Measurements from ENCODE around the gene TBXT.
"Not testable (repeated sequence)": the region's sequence is repeated elsewhere in the genome, so short reads cannot be mapped to it uniquely, and the experiment has no call there.

The TBXT gene

GRCh38 chr6:166143011-166143410 lies 24.6 kb downstream of the TBXT start:
- Histone ChIP-seq H3K27ac (ENCODE audit: low read depth, low read length) (no peak overlapping the region), H3K79me2 (ENCODE audit: control insufficient read depth, low read length) (no peaks in the 10 kb centered on the region), H3K36me3 (ENCODE audit: control insufficient read depth, low read length) (no peaks in the 10 kb centered on the region), H4K20me1 (ENCODE audit: control insufficient read depth, insufficient read depth, low read depth, low read length) (no peaks in the 10 kb centered on the region), H3K9me2 (replicated peaks; ENCODE audit: control insufficient read depth, low read length) (no peaks in the 10 kb centered on the region), H3K27me3 (ENCODE audit: control insufficient read depth, low read length) (peaks cover 10% of the 10 kb centered on the region; the same call in 1 of the 2 replicates), H3K9me3 (ENCODE audit: control insufficient read depth, insufficient read depth, low read length) (no peaks in the 10 kb centered on the region), H3K4me3 (ENCODE audit: low read length) (no peak overlapping the region), H3F3A (ENCODE audit: control insufficient read depth, insufficient read depth) (no peaks in the 10 kb centered on the region), H3K4me1 (ENCODE audit: control insufficient read depth, low read length) (no peaks in the 10 kb centered on the region), H3K4me2 (ENCODE audit: low read length) (no peak overlapping the region)
- TF ChIP-seq EZH2phosphoT487 (IDR thresholded peaks at IDR 0.05; ENCODE audit: borderline replicate concordance, low read length) (no peak), CTCF (IDR thresholded peaks at IDR 0.05; ENCODE audit: low read depth, low read length, poor library complexity, severe bottlenecking) (no peak)

GRCh38 chr6:166127624-166128472 lies 39.8 kb downstream of the TBXT start:
- Histone ChIP-seq H3K9me3 (ENCODE audit: control insufficient read depth, insufficient read depth, low read length) (no peaks in the 10 kb centered on the region), H4K20me1 (ENCODE audit: control insufficient read depth, insufficient read depth, low read depth, low read length) (no peaks in the 10 kb centered on the region), H3K27ac (ENCODE audit: low read depth, low read length) (no peak overlapping the region), H3F3A (ENCODE audit: control insufficient read depth, insufficient read depth) (no peaks in the 10 kb centered on the region), H3K36me3 (ENCODE audit: control insufficient read depth, low read length) (no peaks in the 10 kb centered on the region), H3K79me2 (ENCODE audit: control insufficient read depth, low read length) (no peaks in the 10 kb centered on the region), H3K9me2 (replicated peaks; ENCODE audit: control insufficient read depth, low read length) (no peaks in the 10 kb centered on the region), H3K4me3 (ENCODE audit: low read length) (no peak overlapping the region), H3K27me3 (ENCODE audit: control insufficient read depth, low read length) (0 out of 2 replicates have a peak, but pooled peaks cover 6% of the 10 kb centered on the region), H3K4me2 (ENCODE audit: low read length) (no peak overlapping the region), H3K4me1 (ENCODE audit: control insufficient read depth, low read length) (no peaks in the 10 kb centered on the region)
- TF ChIP-seq EZH2phosphoT487 (IDR thresholded peaks at IDR 0.05; ENCODE audit: borderline replicate concordance, low read length) (no peak), CTCF (IDR thresholded peaks at IDR 0.05; ENCODE audit: low read depth, low read length, poor library complexity, severe bottlenecking) (no peak)

- not testable (repeated sequence) for H3F3A ChIP-seq (ENCODE audit: control insufficient read depth, insufficient read depth); H4K20me1 ChIP-seq (ENCODE audit: control insufficient read depth, insufficient read depth, low read depth, low read length); H3K4me1 ChIP-seq (ENCODE audit: control insufficient read depth, low read length); H3K9me2 ChIP-seq (replicated peaks; ENCODE audit: control insufficient read depth, low read length); H3K36me3 ChIP-seq (ENCODE audit: control insufficient read depth, low read length); H3K27me3 ChIP-seq (ENCODE audit: control insufficient read depth, low read length); H3K79me2 ChIP-seq (ENCODE audit: control insufficient read depth, low read length); H3K27ac ChIP-seq (ENCODE audit: low read depth, low read length); H3K9me3 ChIP-seq (ENCODE audit: control insufficient read depth, insufficient read depth, low read length); H3K4me3 ChIP-seq (ENCODE audit: low read length); H3K4me2 ChIP-seq (ENCODE audit: low read length)
Observed at GRCh38 chr6:166123115-166123514, 44.5 kb downstream of the TBXT start.

DNA sequence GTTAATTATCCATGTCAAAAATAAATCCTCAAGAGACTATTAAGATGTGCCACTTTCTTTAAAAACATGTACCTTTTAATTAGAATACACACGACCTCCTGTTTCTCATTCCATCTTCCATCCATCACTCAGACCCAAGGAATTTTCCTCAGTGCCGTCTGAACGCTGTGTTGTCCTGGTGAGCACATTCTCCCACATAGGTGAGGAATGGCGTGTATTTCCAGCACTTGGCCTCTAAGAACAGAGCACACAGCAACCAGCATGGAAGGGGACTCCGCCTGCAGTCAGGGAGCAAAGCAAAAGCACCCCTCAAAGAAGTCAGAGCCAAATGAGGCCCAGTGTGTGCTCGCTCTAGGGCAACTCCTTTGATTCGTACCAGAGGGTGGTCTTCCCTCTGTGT lies 45.9 kb downstream of the TBXT start:
- H3F3A ChIP-seq (ENCODE audit: control insufficient read depth, insufficient read depth) = no peaks in the 10 kb centered on the region
- no peaks in the 10 kb centered on the region for H4K20me1 ChIP-seq (ENCODE audit: control insufficient read depth, insufficient read depth, low read depth, low read length)
- no peaks in the 10 kb centered on the region for H3K27me3 ChIP-seq (ENCODE audit: control insufficient read depth, low read length)
- no peaks in the 10 kb centered on the region for H3K36me3 ChIP-seq (ENCODE audit: control insufficient read depth, low read length)
- H3K4me2 ChIP-seq (ENCODE audit: low read length) = no peak overlapping the region
- no peaks in the 10 kb centered on the region for H3K79me2 ChIP-seq (ENCODE audit: control insufficient read depth, low read length)
- no peaks in the 10 kb centered on the region for H3K4me1 ChIP-seq (ENCODE audit: control insufficient read depth, low read length)
- H3K9me3 ChIP-seq (ENCODE audit: control insufficient read depth, insufficient read depth, low read length) = no peaks in the 10 kb centered on the region
- TF ChIP-seq CTCF (IDR thresholded peaks at IDR 0.05; ENCODE audit: low read depth, low read length, poor library complexity, severe bottlenecking) = no peak
- no peak for TF ChIP-seq EZH2phosphoT487 (IDR thresholded peaks at IDR 0.05; ENCODE audit: borderline replicate concordance, low read length)
- H3K9me2 ChIP-seq (replicated peaks; ENCODE audit: control insufficient read depth, low read length) = no peaks in the 10 kb centered on the region
- no peak overlapping the region for H3K27ac ChIP-seq (ENCODE audit: low read depth, low read length)
- no peak overlapping the region for H3K4me3 ChIP-seq (ENCODE audit: low read length)
